ENCODE results near the gene NUDT16L1.

NUDT16L1 gene

GRCh38 chr16:4733747-4734062 is 40.3 kb downstream of the NUDT16L1 start:
- TF ChIP-seq TEAD4 (IDR thresholded peaks at IDR 0.05) = no peak
- no peak for TF ChIP-seq EGR1 (IDR thresholded peaks at IDR 0.05)
- TF ChIP-seq CEBPB (IDR thresholded peaks at IDR 0.05) = no peak
- no peak for TF ChIP-seq CREB1 (IDR thresholded peaks at IDR 0.05; ENCODE audit: low read depth)
- TF ChIP-seq NFIC (IDR thresholded peaks at IDR 0.05) = no peak
- no peak for TF ChIP-seq RAD21 (IDR thresholded peaks at IDR 0.05; ENCODE audit: low read depth)
- no peak for TF ChIP-seq EP300 (IDR thresholded peaks at IDR 0.05; ENCODE audit: borderline replicate concordance)

GRCh38 chr16:4734063-4734729 is 40.8 kb downstream of the NUDT16L1 start, which contains the start of the genes ANKS3 and DNAAF8:
Gene ANKS3 (minus strand): TSS chr16:4734271. CDS start chr16:4730149, 4,122 bp downstream.
Gene DNAAF8 (plus strand): TSS chr16:4734537. CDS start chr16:4736515, 1,978 bp downstream.
- TF ChIP-seq TEAD4 (IDR thresholded peaks at IDR 0.05) (peak; percentile 76), CEBPB (IDR thresholded peaks at IDR 0.05) (no peak), EP300 (IDR thresholded peaks at IDR 0.05; ENCODE audit: borderline replicate concordance) (no peak), NFIC (IDR thresholded peaks at IDR 0.05) (no peak), FOXM1 (IDR thresholded peaks at IDR 0.05; ENCODE audit: borderline replicate concordance, low read depth) (no peak), TAF1 (IDR thresholded peaks at IDR 0.05; ENCODE audit: low read depth) (peak; percentile 49), RAD21 (IDR thresholded peaks at IDR 0.05; ENCODE audit: low read depth) (no peak), USF1 (IDR thresholded peaks at IDR 0.05) (no peak), REST (IDR thresholded peaks at IDR 0.05; ENCODE audit: low read depth) (peak; percentile 53), ZBTB7A (IDR thresholded peaks at IDR 0.05; ENCODE audit: low read depth) (no peak), TCF12 (IDR thresholded peaks at IDR 0.05; ENCODE audit: low read depth) (peak; percentile 68), MAX (IDR thresholded peaks at IDR 0.05) (peak; percentile 72; the same call in 1 of the 2 replicates), EGR1 (IDR thresholded peaks at IDR 0.05) (no peak), CREB1 (IDR thresholded peaks at IDR 0.05; ENCODE audit: low read depth) (no peak)

- TF ChIP-seq USF1 (IDR thresholded peaks at IDR 0.05) (no peak), YY1 (IDR thresholded peaks at IDR 0.05; ENCODE audit: low read depth) (no peak), CEBPB (IDR thresholded peaks at IDR 0.05) (no peak), NFIC (IDR thresholded peaks at IDR 0.05) (no peak), TEAD4 (IDR thresholded peaks at IDR 0.05) (no peak), MAX (IDR thresholded peaks at IDR 0.05) (no peak), ZBTB7A (IDR thresholded peaks at IDR 0.05; ENCODE audit: low read depth) (no peak), TCF12 (IDR thresholded peaks at IDR 0.05; ENCODE audit: low read depth) (no peak), TAF1 (IDR thresholded peaks at IDR 0.05; ENCODE audit: low read depth) (no peak), REST (IDR thresholded peaks at IDR 0.05; ENCODE audit: low read depth) (no peak), EGR1 (IDR thresholded peaks at IDR 0.05) (no peak), EP300 (IDR thresholded peaks at IDR 0.05; ENCODE audit: borderline replicate concordance) (no peak), CREB1 (IDR thresholded peaks at IDR 0.05; ENCODE audit: low read depth) (no peak), RAD21 (IDR thresholded peaks at IDR 0.05; ENCODE audit: low read depth) (no peak), FOXM1 (IDR thresholded peaks at IDR 0.05; ENCODE audit: borderline replicate concordance, low read depth) (no peak)
Measured at GRCh38 chr16:4734730-4735535, 41.6 kb downstream of the NUDT16L1 start.

GRCh38 chr16:4736546-4736945 is 43.2 kb downstream of the NUDT16L1 start:
- TF ChIP-seq TCF12 (IDR thresholded peaks at IDR 0.05; ENCODE audit: low read depth) (no peak), ZBTB7A (IDR thresholded peaks at IDR 0.05; ENCODE audit: low read depth) (no peak), TEAD4 (IDR thresholded peaks at IDR 0.05) (no peak), EP300 (IDR thresholded peaks at IDR 0.05; ENCODE audit: borderline replicate concordance) (no peak), CEBPB (IDR thresholded peaks at IDR 0.05) (no peak), FOXM1 (IDR thresholded peaks at IDR 0.05; ENCODE audit: borderline replicate concordance, low read depth) (no peak), RAD21 (IDR thresholded peaks at IDR 0.05; ENCODE audit: low read depth) (no peak), NFIC (IDR thresholded peaks at IDR 0.05) (no peak), TAF1 (IDR thresholded peaks at IDR 0.05; ENCODE audit: low read depth) (no peak), MAX (IDR thresholded peaks at IDR 0.05) (no peak), REST (IDR thresholded peaks at IDR 0.05; ENCODE audit: low read depth) (no peak)
